Measurements from ENCODE around the gene SCRT2.

- TF ChIP-seq, protein P1, sequence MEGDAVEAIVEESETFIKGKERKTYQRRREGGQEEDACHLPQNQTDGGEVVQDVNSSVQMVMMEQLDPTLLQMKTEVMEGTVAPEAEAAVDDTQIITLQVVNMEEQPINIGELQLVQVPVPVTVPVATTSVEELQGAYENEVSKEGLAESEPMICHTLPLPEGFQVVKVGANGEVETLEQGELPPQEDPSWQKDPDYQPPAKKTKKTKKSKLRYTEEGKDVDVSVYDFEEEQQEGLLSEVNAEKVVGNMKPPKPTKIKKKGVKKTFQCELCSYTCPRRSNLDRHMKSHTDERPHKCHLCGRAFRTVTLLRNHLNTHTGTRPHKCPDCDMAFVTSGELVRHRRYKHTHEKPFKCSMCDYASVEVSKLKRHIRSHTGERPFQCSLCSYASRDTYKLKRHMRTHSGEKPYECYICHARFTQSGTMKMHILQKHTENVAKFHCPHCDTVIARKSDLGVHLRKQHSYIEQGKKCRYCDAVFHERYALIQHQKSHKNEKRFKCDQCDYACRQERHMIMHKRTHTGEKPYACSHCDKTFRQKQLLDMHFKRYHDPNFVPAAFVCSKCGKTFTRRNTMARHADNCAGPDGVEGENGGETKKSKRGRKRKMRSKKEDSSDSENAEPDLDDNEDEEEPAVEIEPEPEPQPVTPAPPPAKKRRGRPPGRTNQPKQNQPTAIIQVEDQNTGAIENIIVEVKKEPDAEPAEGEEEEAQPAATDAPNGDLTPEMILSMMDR (IDR thresholded peaks at IDR 0.05; ENCODE audit: low read depth, low read length) = no peak
- TF ChIP-seq POLR2A (IDR thresholded peaks at IDR 0.05; ENCODE audit: extremely low read depth, insufficient read length) (no peak), MYC (IDR thresholded peaks at IDR 0.05; ENCODE audit: low read depth, low read length) (no peak), MAX (IDR thresholded peaks at IDR 0.05; ENCODE audit: low read depth, low read length) (no peak)
These were observed 63.8 kb downstream of the SCRT2 start for GRCh38 chr20:611843-612185.
